GM19099 (cell line): ENCODE results near the gene TOLLIP.

Experiments
- POLR2A ChIP-seq: IDR thresholded peaks from 3 replicates; pipeline ENCODE4 v1.6.1; 2011; ENCODE audit warnings: low read depth; ENCODE audit not compliant: insufficient read length; ENCODE audit errors: extremely low read depth

The TOLLIP gene

DNA sequence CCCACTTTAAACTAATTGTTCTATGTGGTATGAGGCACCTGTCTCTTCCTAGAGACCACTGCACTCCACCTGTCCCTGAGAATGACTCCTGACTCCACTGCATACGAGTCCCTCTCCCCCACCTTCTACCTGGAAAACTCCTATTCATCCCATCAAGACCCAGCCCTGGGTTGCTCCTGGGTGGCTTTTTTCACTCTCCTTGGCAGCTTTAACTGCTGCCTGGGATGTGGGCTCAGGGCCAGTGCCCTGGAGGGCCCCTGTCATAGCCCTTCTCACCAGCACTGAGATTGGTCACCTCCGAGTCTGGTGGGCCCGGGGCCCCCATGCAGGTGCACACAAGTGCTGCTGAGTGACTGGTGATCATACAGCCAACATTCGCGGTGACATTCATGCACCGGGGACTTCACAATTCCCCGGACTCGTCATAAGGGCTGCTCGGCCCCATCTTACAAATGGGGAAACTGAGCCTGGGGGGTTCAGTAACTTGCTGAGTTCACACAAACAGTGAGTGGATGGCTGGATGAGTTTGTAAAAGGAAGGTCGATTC is 25.9 kb upstream of the TOLLIP start:
- no peak for TF ChIP-seq POLR2A

DNA sequence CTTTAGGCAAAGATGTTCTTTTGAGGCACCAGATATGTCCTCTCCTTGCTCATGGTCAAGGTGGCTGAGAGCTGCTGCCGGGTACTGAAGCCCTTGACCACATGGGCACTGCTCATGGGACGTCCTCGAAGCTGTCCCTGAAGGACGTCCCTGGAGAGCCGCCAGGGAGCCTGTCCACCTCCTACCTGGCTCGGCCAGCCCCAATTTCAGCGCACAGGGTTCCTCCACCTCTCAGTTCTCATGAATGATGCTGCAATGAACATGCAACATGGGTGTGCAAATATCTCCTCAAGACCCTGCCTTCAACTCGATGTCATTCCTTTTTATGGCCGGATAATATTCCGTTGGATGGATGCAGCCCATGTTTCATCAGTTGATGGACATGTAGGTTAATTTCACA is 24.4 kb upstream of the TOLLIP start:
- no peak for TF ChIP-seq POLR2A

- TF ChIP-seq POLR2A = no peak
These were observed 23.8 kb upstream of the TOLLIP start for GRCh38 chr11:1333091-1333772.

DNA sequence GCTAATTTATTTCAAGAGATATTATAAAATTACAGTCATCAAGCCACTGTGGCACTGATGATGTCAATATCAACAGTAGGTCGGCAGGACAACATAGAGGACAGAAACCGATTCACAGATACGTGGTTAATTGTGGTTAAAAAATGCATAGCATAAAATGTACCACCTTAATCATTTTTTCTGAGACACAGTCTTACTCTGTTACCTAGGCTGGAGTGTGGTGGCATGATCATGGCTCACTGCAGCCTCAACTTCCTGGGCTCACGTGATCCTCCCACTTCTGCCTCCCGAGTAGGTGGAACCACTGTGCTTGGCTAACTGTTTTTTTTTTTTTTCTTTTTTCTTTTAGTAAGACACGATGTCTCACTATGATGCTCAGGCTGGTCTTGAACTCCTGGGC is 21.0 kb upstream of the TOLLIP start:
- no peak for TF ChIP-seq POLR2A

DNA sequence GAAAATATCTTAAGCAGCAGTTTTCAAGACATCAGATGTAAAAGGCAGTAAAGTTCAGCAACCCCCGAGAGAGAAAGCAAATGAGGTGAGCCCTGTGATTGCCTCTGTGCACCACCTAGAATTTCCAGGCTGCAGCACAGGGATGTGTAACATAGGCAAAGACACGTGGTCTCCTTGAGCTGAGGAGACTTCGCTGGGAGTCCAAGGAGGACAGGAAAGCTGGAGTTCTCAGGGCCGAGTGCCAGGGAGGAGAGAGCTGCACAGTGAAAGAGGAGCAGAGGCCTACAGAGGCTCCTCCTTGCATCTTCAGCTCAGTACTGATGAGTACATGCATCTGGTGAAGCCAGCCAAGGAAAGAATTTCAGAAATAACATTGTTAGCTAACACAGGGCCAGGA is 17.6 kb upstream of the TOLLIP start:
- TF ChIP-seq POLR2A = no peak

DNA sequence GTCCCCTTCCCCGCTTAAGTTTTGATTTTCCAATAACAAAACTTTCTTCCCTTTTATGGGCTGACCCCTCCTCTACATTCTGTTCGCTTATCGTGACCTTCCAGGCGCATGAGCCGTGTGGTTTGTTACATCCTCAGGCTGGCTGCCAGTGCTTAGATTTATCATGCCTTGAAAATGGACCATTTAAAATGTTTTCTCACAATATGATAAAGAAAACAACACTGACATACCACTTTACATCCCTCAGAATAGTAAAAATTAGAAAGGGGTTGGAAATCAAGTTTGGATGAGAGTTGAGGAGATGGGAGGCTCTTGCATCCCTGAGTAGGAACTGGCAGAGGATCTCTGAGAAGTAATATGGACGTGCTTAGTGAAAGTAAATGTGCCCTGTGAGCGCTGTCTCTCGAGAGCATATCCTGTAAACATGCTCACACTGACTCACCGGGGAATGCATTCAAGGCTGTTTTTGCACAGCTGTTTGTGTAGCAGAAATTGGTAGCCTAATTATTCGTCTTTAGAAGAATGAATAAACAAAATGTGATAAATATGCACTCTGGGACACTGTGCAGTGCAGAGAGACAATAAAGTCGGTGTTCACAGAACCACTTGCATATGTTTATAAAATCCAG is 17.1 kb upstream of the TOLLIP start:
- TF ChIP-seq POLR2A = no peak

DNA sequence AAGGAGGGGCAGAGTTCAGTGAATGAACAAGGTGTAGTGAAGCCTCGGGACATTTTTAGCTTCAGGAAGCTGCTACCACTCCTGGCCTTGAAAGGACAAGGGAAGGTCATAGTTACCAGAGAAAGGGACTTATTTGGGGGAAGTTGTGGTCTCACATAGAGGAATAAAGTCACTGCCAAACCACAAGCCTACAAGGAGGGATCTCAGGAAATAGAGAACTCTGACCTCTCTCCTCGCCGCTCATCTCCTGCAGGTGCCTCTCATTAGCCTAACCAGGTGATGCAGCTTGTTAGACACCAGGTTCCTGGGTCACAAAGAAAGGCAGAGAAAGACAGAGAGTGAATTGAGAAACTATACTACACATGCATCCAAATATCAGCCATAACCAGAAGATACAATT is 14.3 kb upstream of the TOLLIP start:
- no peak for TF ChIP-seq POLR2A

GRCh38 chr11:1317993-1318392 is 8.6 kb upstream of the TOLLIP start:
- no peak for TF ChIP-seq POLR2A

DNA sequence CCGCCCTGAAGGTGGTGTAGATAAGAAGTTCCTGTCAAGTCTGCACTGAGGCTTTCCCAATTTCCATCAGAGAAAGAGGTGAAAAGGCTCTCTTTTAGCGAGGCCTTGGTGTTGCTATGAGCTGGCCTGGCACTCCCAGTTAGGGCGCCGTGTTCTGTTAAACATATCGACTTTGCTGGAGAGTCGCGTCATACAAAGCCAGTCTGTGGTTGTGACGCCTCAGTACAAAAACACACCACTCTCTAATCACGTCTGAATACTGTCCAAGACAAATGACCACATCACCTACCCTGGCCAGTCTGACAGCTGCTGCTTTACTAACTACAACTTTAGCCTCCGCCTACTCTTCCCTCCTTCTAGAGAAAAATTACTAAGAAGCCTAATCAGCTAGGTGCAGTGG is 8.0 kb upstream of the TOLLIP start:
- no peak for TF ChIP-seq POLR2A

DNA sequence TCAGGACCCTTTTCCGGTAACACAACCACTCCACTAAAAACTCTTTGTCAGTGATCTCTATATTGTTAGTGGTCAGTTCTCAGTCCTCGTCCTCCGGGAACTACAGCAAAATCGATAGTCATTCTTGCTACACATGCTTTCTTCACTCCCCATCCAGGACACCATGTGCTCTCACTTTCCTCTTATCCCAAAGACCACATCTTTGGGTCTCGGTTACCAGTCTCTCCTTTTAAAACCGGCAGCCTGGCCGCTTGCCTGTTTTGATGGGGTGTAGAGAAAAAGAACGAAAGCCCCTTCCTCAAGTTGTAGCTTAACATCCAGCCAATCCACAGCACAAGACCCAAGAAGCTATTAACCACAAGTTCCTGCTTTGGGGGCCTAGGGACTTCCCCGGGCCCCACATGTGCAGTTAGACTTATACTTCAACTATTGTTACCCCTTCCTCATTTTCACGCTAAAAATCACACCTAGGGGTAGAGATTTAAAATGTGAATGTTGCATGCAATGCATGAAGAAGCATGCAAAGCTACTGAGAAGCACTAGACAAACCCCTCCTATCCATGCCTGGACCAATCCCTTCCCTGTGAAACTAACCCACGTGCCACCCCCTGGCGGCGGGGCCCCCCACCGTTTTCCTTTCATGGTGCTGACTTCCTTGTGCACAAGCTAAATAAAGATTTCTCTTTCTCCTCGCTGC is 1.5 kb upstream of the TOLLIP start:
- no peak for TF ChIP-seq POLR2A

DNA sequence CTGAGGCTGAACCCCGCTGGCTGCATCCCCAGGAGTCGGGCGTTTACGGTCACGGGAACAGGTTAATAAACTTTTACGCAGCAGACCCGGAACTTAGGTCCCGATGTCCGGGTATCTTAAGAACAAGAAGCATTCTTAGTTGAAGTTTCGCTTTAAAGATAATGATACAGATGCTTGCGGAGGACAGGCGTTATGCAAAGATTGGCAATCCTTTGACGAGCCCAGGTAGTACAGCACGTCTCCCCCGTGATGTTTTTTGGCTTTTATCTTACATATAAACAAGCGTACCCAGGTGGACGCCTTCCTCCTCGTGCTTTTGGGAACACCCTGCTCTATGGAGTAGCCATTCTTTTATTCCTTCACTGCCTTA is 871 bp upstream of the TOLLIP start:
- no peak for TF ChIP-seq POLR2A

- TF ChIP-seq POLR2A = no peak
These were observed 512 bp downstream of the TOLLIP start for GRCh38 chr11:1308743-1309497.

DNA sequence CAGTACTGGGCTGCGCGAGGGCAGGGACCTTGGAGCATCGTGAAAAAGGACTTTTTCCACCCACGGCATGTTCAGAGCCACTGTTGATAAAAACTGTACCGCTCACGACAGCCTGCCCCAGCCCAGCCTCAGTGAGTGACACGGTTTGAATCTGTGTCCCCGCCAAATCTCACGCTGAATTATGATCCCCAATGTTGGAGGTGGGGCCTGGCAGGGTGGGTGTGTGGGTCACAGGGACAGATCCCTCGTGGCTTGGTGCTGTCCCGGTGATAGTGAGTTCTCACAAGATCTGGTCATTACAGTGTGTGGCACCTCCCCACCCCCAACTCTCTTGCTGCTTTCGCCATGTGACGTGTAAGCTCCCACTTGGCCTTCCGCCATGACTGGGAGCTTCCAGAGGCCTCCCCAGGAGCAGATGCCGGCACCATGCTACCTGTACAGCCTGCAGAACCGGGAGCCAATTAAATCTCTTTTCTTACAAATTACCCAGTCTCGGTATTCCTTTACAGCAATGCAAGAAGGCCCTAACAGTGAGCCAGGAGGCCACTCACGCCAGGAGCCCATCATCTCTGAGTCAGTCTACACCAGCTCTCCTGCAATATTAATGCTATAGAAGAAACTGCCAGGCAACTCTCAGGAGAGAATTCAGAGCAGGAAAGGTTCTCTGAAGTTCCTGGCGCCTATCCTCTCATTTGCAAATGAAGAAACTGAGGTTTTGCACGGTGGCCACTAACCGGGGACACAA is 1.3 kb downstream of the TOLLIP start:
- TF ChIP-seq POLR2A = no peak

DNA sequence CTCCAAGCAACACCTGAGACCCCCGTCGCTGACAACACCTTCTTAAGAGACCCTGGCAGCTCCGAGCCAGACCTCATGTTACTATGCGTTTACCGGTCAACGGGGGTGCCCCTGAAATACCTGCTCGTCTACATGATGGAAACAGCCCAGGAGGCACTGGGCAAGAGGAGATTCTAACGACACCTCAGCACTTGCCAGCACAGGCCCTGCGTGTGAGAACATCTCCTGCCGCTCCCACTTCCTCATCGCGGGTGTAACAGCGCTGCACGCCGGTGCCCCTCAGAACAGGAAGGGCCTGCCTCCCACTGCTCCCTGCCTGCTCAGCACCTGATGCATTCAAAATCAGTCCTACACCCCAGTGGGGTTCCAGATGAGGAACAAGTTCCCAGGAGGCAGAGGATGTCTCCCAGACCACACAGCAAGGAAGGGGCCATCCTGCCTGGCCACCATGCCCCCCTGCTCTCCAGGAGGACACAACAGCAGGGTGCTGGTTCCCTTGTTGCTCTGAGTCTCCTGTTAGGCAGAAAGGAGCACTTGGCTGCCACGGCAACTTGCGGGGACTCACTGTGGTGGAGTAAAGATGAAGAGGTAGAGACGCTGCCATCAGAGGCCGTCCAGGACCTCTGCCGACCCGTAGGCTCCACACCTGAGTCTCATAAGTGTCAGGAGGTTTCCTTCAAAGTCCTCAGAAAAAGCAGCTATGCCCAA is 2.1 kb downstream of the TOLLIP start:
- no peak for TF ChIP-seq POLR2A
